Effector memory CD8-positive, alpha-beta T cell (primary cell): ENCODE measurements around the gene CSPG4.
"Not testable (repeated sequence)": the region's sequence is repeated elsewhere in the genome, so short reads cannot be mapped to it uniquely, and the experiment has no call there.

Experiments used
- ATAC-seq: fragments of 150-1000 bp; cut with Tn5 transposase; replicated peaks from 2 replicates; pipeline ENCODE4 v1.10.0; 2021; ENCODE audit warnings: mild to moderate bottlenecking, moderate library complexity
- DNase-seq, 3 experiments: peaks; one replicate each; pipeline ENCODE4 v3.0.0; 2021
- H3K27ac Mint-ChIP-seq, 2 donors: one replicate each; pipeline ENCODE4 v1.8.0; 2022; ENCODE audit warnings: mild to moderate bottlenecking in 2 of 2, mixed read lengths in 2 of 2, moderate library complexity in 2 of 2
- H3K27me3 Mint-ChIP-seq, 2 donors: one replicate each; pipeline ENCODE4 v1.8.0; 2022; ENCODE audit warnings: mixed read lengths in 2 of 2
- H3K36me3 Mint-ChIP-seq: one replicate; pipeline ENCODE4 v1.8.0; 2022; ENCODE audit warnings: mild to moderate bottlenecking, moderate library complexity, mixed read lengths; ENCODE audit not compliant: insufficient read depth
- H3K4me1 Mint-ChIP-seq, 2 donors: one replicate each; pipeline ENCODE4 v1.8.0; 2022; ENCODE audit warnings: low read depth in 2 of 2, mixed read lengths in 2 of 2
- H3K4me3 Mint-ChIP-seq, 2 donors: one replicate each; pipeline ENCODE4 v1.8.0; 2022; ENCODE audit warnings: mild to moderate bottlenecking in 2 of 2, mixed read lengths in 2 of 2, moderate library complexity in 2 of 2
- H3K9me3 Mint-ChIP-seq, 2 donors: one replicate each; pipeline ENCODE4 v1.8.0; 2022; ENCODE audit warnings: mixed read lengths in 2 of 2

Gene CSPG4

DNA sequence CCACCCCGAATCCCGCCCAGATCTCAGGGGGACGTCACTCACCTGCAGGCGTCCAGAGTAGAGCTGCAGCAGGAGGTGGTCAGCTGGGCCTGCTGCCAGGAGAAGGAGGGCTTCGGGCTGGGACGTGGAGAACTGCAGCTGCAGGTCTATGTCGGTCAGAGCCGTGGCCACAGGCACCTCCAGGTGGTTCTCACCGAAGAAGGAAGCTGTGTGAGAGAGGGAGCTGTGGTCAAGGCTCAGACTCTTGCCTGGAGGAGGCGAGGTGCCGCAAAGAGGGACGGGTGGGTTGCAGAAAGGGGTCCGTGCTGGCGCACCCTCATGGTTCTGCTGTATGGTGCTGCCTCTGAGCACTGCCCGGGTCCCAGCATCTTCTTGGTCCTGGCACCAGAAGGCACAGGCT lies 19.6 kb downstream of the CSPG4 start:
- H3K9me3 Mint-ChIP-seq, DNase-seq, H3K27ac Mint-ChIP-seq, ATAC-seq, H3K36me3 Mint-ChIP-seq, H3K4me3 Mint-ChIP-seq: not testable (repeated sequence)
- Mint-ChIP-seq H3K27me3 (peaks cover 15 to 34% of the 10 kb centered on the region in 2 donors), H3K4me1 (peaks cover 6 to 13% of the 10 kb centered on the region in 2 donors)

DNA sequence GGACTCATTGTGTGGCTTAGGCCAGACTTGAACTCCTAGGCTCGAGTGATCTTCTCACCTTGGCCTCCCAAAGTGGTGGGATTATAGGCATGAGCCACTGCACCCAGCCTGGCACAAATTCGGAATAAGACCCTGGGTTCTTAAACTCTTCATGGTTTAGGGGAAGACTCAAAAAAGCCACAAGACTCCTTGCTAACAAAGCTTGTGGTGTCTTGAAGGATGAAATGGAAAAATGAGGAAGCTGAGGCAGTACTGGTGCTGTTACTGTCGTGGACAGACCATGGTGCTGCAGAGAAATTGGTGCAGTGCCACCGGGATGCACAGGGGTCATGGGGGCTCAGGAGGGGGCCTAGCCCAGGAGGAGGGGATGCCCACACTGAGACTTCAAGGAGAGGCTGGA lies 20.3 kb downstream of the CSPG4 start:
- not testable (repeated sequence) for DNase-seq, H3K9me3 Mint-ChIP-seq, H3K36me3 Mint-ChIP-seq, H3K4me3 Mint-ChIP-seq, ATAC-seq
- Mint-ChIP-seq H3K27ac (peak overlapping the region in 1 of 2 donors; percentile 64), H3K27me3 (peaks cover 14 to 39% of the 10 kb centered on the region in 2 donors), H3K4me1 (peaks cover 6 to 13% of the 10 kb centered on the region in 2 donors)

DNA sequence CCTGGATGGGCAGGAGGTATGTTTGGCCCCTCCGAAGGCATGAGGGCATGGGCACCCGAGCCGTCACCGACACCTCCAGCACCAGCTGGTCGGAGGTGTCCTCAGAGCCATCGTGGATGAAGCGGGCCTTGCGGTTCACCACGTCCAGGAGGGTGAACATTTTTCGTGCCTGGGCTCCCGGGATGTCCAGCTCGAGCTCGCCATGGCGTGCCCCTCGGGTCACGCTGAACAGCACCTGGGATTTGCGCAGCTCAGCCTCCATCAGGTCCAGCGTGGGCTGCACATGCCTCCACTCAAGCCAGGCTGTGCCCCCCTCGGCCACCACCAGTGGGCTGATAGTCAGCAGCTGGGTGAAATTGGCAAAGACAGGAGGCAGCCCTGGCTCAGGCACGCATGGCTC lies 23.2 kb downstream of the CSPG4 start:
- not testable (repeated sequence) for ATAC-seq, H3K36me3 Mint-ChIP-seq, DNase-seq, H3K4me1 Mint-ChIP-seq, H3K27ac Mint-ChIP-seq, H3K4me3 Mint-ChIP-seq, H3K9me3 Mint-ChIP-seq
- H3K27me3 Mint-ChIP-seq, result peaks cover 14 to 21% of the 10 kb centered on the region in 2 donors

DNA sequence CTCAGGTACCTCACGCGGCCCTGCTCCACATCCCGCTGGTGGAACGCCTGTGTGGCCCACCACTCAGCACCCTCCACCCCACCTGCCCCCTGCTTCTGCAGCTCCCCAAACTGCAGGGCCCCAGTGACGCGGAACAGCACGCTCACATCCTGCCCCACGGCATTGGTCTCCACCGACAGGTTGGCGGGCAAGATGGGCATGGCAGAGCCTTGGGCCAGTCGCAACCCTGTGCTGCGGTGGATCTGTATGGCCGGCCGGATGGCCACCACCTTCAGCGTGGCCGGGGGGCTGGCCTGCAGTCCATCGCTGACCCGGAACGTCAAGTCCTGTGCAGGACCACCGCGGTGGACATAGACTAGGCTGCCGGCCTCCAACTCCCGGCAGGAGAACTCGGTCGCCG lies 23.8 kb downstream of the CSPG4 start:
- Mint-ChIP-seq H3K4me3 (no peak overlapping the region), H3K27me3 (peaks cover 14 to 20% of the 10 kb centered on the region in 2 donors), H3K36me3 (no peaks in the 10 kb centered on the region), H3K27ac (no peak overlapping the region), H3K9me3 (no peaks in the 10 kb centered on the region), H3K4me1 (peaks cover 0 to 4% of the 10 kb centered on the region in 2 donors)
- no peak for ATAC-seq
- DNase-seq, result no peak

DNA sequence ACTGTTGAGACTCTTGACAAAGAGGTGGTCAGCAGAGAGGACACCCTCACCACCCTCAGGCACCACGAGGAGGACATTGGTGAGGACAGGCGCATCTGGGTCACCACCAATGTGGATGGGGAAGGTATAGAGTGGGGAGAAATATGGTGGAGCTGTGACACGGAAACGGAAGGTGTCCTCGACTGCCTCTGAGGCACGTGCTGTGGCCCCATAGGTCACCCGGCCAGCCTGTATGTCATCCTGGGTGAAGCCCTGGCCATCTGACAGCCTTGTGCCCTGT lies 24.4 kb downstream of the CSPG4 start:
- no peaks in the 10 kb centered on the region for H3K9me3 Mint-ChIP-seq
- DNase-seq, result no peak
- no peak overlapping the region for H3K27ac Mint-ChIP-seq
- peaks cover 0 to 4% of the 10 kb centered on the region in 2 donors for H3K4me1 Mint-ChIP-seq
- ATAC-seq, result no peak
- no peak overlapping the region for H3K4me3 Mint-ChIP-seq
- no peaks in the 10 kb centered on the region for H3K36me3 Mint-ChIP-seq
- H3K27me3 Mint-ChIP-seq, result peaks cover 14 to 20% of the 10 kb centered on the region in 2 donors

DNA sequence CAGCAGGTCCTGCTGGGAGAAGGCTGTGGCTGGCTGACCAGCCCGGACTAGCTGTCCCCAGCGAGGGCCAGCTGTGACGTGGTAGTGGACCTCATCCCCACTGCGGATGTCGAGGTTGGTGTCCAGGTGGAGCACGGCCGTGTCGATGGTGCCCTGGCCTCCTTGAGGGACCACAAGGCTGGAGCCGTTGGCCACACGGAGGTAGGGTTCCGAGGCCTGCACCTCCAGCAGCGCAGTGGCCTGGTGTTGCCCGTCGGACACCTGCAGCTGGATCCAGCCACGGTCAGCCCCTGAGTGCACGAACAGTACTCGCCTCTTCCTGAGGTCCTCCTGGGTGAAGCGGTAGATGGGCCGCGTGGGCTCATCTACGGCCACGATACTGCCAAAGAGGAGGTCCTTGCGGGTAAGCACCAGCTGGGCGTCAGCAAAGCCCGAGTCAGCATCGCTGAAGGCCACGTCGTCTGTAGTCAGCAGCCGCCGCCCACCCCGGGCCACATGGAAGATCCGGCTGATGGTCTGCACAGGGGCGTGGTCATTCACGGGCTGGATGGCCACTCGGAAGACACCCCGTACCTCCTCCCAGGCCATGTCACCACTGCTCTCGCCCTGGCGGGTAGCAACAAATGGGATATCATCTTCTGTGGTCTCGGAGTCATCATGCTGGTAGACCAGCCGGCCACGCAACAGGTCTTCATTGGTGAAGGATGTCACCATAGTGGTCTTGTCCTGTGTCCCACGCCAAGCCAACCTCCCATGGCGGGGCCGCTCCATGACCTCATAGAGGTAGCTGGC lies 25.0 kb downstream of the CSPG4 start:
- Mint-ChIP-seq H3K27me3 (peaks cover 14 to 17% of the 10 kb centered on the region in 2 donors), H3K27ac (no peak overlapping the region), H3K9me3 (no peaks in the 10 kb centered on the region), H3K36me3 (no peaks in the 10 kb centered on the region), H3K4me1 (peaks cover 0 to 4% of the 10 kb centered on the region in 2 donors), H3K4me3 (no peak overlapping the region)
- no peak for DNase-seq
- ATAC-seq, result no peak

DNA sequence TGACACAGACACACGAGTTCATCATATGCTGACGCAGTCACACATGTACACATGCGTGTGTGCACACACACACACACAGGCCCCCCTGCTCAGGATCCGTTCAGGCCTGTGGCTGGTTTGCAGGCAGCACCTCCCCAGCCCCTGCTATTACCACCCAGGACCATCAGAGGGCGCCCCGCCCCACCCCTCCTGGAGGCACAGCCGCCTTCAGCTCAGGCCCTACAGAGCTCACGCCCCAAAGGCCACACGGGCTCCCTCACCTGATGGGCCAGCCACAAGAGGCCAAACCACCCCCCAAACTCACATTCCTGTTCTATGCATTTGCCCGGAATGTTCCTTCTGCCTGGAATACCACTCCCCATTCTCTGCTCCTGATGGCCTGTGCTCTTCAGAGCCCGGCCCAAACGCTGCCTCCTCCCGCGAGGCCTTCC lies 26.4 kb downstream of the CSPG4 start:
- H3K9me3 Mint-ChIP-seq, H3K4me3 Mint-ChIP-seq, H3K36me3 Mint-ChIP-seq, H3K4me1 Mint-ChIP-seq, H3K27me3 Mint-ChIP-seq, H3K27ac Mint-ChIP-seq: not testable (repeated sequence)
- DNase-seq (peak; percentile 71 to 77 (median 71)), ATAC-seq (peak; percentile 85)

DNA sequence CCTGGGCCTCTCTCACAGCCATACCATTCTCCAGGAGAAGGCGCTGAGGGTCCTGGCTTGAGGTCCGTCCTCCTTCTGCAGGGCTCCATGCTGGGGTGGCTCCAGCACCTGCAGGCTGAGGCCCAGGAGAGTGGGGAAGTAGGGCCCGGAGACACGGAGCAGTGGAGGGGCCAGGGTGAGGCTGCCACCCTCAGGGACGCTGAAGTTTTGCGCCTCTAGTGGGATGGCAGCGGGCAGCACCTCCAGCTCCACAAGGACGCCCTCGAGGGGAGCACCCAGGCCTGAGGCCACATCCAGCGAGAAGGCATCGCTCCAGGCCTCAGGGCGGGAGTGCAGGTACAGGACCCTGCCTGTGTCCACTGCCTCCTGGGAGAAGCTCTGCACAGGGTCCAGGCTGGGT lies 27.5 kb downstream of the CSPG4 start:
- ATAC-seq (no peak), DNase-seq (no peak)
- peaks cover 7 to 10% of the 10 kb centered on the region in 2 donors for H3K27me3 Mint-ChIP-seq
- no peak overlapping the region for H3K4me3 Mint-ChIP-seq
- H3K27ac Mint-ChIP-seq, result no peak overlapping the region
- peaks cover 0 to 2% of the 10 kb centered on the region in 2 donors for H3K4me1 Mint-ChIP-seq
- H3K36me3 Mint-ChIP-seq, result no peaks in the 10 kb centered on the region
- H3K9me3 Mint-ChIP-seq, result no peaks in the 10 kb centered on the region

DNA sequence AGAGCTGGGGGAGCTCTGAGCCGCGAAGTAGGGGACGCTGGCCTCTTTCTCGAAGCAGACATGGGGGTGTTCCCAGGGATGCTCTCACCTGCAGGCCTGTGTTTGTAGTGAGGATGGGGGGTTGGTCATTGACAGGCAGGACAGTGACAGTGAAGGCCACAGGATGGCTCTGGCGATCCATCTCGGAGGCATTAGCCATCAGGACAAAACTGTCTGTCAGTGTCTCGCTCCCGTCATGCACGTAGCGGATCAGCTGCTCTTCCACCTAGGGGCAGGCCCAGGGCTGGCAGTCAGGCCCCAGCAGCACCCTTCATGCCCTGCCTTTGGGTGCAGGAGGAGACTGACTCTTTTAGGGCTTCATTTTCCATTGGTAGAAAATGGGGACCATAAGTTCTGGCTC lies 28.0 kb downstream of the CSPG4 start:
- peaks cover 7 to 10% of the 10 kb centered on the region in 2 donors for H3K27me3 Mint-ChIP-seq
- H3K4me3 Mint-ChIP-seq, result no peak overlapping the region
- ATAC-seq (no peak), DNase-seq (no peak)
- no peak overlapping the region for H3K27ac Mint-ChIP-seq
- no peaks in the 10 kb centered on the region for H3K36me3 Mint-ChIP-seq
- H3K4me1 Mint-ChIP-seq, result peaks cover 0 to 2% of the 10 kb centered on the region in 2 donors
- no peaks in the 10 kb centered on the region for H3K9me3 Mint-ChIP-seq

DNA sequence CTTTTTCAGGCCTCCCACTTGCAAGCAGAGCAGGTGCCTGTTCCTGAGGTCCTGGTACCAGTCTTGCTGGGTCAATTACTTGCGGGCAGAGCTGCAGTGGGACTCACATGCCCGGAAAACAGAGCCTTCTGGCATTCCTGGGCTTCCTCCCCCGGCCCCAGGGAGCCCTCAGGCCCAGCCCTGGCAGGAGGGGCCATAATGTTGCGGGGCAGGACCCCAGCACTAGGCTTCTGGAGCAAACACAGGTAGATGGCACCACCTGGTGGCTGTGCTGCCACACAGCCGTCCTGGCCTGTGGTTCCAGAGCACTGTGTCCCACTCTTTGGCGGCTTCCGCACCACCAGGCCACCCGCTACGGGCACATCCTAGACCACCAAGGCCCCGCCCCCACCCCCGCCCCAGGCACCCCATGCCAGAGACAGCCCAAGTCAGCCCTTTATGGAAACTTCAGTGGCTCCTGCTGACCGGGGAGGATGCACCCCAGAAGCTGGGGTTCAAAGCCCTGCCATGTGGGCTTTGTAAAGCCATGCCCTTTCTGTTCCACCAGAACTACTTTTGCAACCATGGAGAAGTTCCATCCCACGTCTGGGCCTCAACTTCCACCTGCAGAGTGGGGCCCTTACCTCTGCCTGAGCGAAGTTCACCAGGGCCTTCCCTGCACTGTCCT lies 28.9 kb downstream of the CSPG4 start:
- not testable (repeated sequence) for H3K27ac Mint-ChIP-seq, H3K36me3 Mint-ChIP-seq, H3K9me3 Mint-ChIP-seq, H3K4me1 Mint-ChIP-seq, H3K27me3 Mint-ChIP-seq, H3K4me3 Mint-ChIP-seq
- peak; percentile 83 for ATAC-seq
- peak; percentile 56 to 61 (median 59) for DNase-seq

DNA sequence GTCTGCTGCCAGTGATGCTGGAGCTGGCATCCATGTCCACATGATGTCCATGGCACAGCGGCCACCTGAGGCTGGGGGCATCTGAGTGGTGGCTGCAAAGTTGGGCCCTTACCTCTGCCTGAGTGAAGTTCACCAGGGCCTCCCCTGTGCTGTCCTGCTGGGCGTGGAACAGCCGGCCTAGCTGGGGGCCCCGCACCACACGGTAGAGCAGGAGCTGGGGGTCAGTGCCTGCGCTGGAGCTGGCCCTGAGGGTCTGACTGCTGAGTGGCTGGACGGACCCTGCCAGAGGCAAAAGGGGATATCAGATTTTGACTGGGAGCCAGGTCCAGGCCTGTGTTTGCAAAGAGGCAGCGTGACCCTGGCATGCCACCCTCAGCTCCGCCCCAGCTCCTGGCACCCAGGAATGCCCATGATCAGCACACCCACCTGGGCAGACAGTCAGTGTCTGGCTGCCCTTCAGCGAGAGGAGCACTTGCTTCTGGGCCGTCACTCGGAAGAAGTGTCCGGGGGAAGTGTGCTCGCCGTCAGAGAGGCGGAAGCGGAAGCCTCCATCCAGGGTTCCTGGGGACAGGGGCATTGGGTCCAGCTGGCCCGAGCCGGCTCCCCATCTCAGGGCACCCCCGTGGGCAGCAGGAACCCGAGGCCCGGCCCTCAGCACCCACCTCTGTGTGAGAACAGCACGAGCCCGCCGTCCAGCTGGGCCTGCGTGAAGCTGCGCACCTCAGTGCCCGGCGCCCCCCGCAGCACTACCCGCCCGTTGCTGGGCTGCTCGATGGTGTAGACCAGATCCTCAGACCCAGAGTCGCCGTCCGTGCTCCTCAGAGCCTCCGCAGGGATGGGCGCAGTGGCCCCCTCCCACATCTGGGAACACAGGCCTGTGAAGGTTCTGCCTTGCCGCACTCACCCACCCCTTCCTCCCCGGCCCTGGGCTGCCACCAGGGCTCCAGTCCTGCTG lies 30.2 kb downstream of the CSPG4 start:
- Mint-ChIP-seq H3K4me3 (no peak overlapping the region), H3K4me1 (peaks cover 0 to 2% of the 10 kb centered on the region in 2 donors), H3K36me3 (no peaks in the 10 kb centered on the region), H3K27me3 (no peaks in the 10 kb centered on the region), H3K9me3 (no peaks in the 10 kb centered on the region), H3K27ac (peak overlapping the region in 1 of 2 donors; percentile 53)
- DNase-seq, result no peak
- ATAC-seq, result no peak

DNA sequence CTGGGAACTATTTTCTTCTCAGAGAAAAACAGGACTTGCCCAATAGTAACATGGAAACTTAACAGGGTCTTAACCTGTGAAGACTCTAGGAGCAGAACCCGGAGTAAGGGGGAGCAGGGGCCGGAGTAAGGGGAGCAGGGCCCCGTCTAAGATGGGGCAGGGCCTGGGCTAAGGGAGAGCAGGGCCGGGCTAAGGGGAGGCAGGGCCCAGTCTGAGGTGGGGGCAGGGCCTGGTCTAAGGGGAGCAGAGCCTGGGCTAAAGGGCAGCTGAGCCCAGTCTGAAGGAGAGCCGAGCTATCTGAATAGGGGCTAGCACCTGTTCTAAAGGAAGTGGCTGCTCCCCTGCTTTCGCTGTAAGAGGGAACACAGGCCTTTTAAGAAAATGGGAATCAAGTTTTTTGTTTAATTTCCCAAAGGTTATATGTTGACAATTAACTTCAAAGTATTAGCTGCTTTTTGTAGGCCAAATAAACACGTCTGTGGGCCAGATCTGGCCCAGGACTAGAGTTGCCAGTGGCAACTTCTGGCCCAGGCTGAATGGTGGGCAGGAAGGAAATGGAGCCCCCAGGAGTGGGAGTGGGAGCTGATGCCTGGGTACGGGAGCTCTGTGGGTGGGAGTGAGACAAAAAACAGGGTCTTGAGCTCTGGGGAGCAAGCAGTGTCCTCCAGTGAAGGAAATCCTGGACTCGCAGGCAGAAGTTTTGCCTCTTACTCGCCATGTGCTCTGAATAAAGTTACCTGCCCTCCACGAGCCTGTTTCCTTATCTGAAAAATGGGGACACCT lies 32.5 kb downstream of the CSPG4 start:
- no peaks in the 10 kb centered on the region for H3K27me3 Mint-ChIP-seq
- no peaks in the 10 kb centered on the region for H3K9me3 Mint-ChIP-seq
- H3K36me3 Mint-ChIP-seq, result peaks cover 3% of the 10 kb centered on the region
- H3K4me1 Mint-ChIP-seq, result no peaks in the 10 kb centered on the region
- no peak overlapping the region for H3K4me3 Mint-ChIP-seq
- H3K27ac Mint-ChIP-seq, result no peak overlapping the region
- DNase-seq, result no peak
- ATAC-seq, result no peak

DNA sequence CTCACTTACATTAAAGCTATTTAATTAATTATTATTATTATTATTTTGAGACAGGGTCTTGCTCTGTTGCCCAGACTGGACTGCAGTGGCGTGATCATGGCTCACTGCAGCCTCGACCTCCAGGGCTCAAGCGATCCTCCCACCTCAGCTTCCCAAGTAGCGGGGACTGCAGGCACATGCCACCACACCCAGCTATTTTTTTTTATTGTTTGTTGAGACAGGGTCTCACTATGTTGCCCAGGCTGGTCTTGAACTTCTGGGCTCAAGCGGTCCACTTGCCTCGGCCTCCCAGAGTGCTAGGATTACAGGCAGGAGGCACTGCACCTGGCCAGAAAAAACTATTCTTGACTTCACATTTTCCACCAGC lies 34.3 kb downstream of the CSPG4 start:
- H3K36me3 Mint-ChIP-seq, H3K4me1 Mint-ChIP-seq, H3K4me3 Mint-ChIP-seq, DNase-seq, ATAC-seq, H3K27me3 Mint-ChIP-seq, H3K27ac Mint-ChIP-seq, H3K9me3 Mint-ChIP-seq: not testable (repeated sequence)
